GM19099 (cell line): Measurements from ENCODE around the gene FBXW10.
A peak's percentile ranks its signal among the peaks of the same experiment; 100 is the strongest.
"Not testable (repeated sequence)": the region's sequence is repeated elsewhere in the genome, so short reads cannot be mapped to it uniquely, and the experiment has no call there.

Source experiments
- POLR2A ChIP-seq: IDR thresholded peaks from 3 replicates; pipeline ENCODE4 v1.6.1; 2011; ENCODE audit warnings: low read depth; ENCODE audit not compliant: insufficient read length; ENCODE audit errors: extremely low read depth

FBXW10 gene

GRCh38 chr17:18743699-18744421 lies at the start of gene FBXW10:
Gene FBXW10, plus strand, starts transcription at chr17:18744054. Its CDS starts 191 bp downstream, at chr17:18744245.
- TF ChIP-seq POLR2A, result not testable (repeated sequence)

- no peak for TF ChIP-seq POLR2A
Observed at GRCh38 chr17:18772471-18772870, 28.6 kb downstream of the FBXW10 start.

- peak; percentile 69 for TF ChIP-seq POLR2A
Observed at GRCh38 chr17:18780991-18781718, 37.3 kb downstream of the FBXW10 start, which contains the start of gene TVP23B. Gene TVP23B, plus strand, starts transcription at chr17:18781183. Its CDS starts 111 bp downstream, at chr17:18781294.
